Keratinocyte (primary cell): ENCODE measurements around the gene TFG.

Experiments used
- CTCF ChIP-seq, 3 experiments: IDR thresholded peaks in 1 of 3; conservative IDR thresholded peaks in 1 of 3; optimal IDR thresholded peaks in 1 of 3; 2 replicates in 2 of 3; 3 replicates in 1 of 3; pipeline versions ENCODE3 to v1.5.1; 2011; ENCODE audit warnings: low read length in 3 of 3, mild to moderate bottlenecking in 3 of 3, moderate library complexity in 2 of 3, control low read depth in 1 of 3, inconsistent platforms in 1 of 3; ENCODE audit not compliant: insufficient read depth in 2 of 3; ENCODE audit errors: extremely low read depth in 1 of 3
- EZH2 ChIP-seq: IDR thresholded peaks from one replicate; pipeline ENCODE4 v1.6.1; 2012; ENCODE audit warnings: inconsistent platforms, mild to moderate bottlenecking, low read length, moderate library complexity

GRCh38 chr3:100776746-100777145 is 67.5 kb downstream of the TFG start:
- TF ChIP-seq CTCF (optimal IDR thresholded peaks at IDR 0.05 in 1 of 3, IDR thresholded peaks at IDR 0.05 in 1 of 3, conservative IDR thresholded peaks at IDR 0.05 in 1 of 3; ENCODE audit: extremely low read depth in 1 of 3, insufficient read depth in 2 of 3, low read length in 3 of 3) = peak in 2 of 3 experiments; percentile 10 to 21
- no peak for TF ChIP-seq EZH2
